Stimulated activated CD4-positive, alpha-beta T cell treated with anti-CD3 and anti-CD28 coated beads, Interleukin-15, amount 100 ng/mL, for 1 hour (primary cell): Measurements from ENCODE around the gene FCGBP.
A peak's percentile ranks its signal among the peaks of the same experiment; 100 is the strongest.
"Not testable (repeated sequence)": the region's sequence is repeated elsewhere in the genome, so short reads cannot be mapped to it uniquely, and the experiment has no call there.

Experiments
- DNase-seq, 2 donors: peaks; one replicate each; pipeline ENCODE4 v3.0.0-alpha.2; 2020; ENCODE audit warnings: low read depth in 1 of 2, low spot score in 1 of 2

The FCGBP gene

DNA sequence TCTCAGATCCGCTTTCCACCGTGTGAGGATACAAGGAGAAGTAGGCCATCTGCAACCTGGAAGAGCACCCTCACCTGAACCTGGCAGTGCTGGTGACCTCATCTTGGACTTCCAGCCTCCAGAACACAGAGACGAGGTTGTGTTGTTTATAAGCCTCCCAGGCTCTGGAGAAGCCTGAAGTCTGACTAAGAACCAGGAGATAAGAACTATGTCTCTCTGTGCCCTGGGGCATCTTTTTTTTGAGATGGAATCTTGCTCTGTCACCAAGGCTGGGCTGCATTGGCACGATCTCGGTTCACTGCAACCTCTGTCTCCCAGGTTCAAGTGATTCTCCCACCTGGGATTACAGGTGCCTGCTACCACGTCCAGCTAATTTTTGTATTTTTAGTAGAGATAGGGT is 14.5 kb downstream of the FCGBP start:
- DNase-seq: no peak

DNA sequence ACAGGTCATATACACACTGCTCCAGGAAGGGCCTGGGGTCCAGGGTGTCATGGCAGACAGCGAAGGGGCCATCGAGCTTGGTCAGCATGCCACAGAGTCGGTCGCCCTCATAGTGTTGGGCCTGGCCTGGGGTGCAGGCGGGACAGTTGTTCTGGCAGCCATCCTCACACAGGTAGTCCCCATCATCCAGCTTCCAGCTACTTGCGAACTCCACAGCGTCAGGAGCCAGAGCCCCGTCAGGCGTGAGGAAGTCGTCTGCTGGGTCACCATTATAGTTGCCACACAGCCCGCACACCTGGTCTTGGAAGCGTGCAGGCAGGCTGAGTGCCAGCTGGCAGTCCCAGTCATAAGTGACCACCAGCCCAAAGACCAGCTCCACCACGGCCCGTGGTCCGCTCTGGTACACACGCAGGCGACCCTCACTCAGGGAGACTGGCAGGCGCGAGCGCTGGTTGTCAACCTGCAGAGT is 16.2 kb downstream of the FCGBP start:
- no peak for DNase-seq

DNA sequence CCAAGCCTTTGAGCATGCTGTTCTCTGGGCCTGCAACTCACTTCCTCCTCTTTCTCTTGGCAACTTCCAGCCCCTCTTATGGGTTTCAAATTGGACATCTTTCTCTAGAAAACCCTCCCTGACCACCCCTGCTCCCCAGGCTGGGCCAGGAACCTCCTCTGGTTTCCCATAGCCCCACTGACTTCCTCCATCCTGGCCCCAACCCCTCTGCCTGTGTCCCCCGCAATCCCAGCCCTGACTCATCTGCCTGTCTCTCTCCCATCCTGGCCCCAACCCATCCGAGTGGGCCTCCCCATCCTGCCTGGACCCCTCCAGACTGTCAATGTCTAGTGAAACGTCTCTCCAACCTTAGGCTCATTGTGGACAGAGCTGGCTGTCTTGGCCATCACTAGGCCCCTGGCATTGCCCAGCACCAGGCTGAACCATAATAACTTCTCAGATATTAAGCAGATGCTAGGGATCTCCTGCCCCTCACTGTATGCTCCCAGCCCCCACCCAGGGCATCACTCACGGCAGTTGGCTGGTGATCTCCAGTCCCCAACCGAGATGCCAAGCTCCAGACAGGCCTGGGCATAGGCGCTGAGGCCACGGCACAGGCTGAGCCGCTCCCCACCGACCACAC is 16.8 kb downstream of the FCGBP start:
- no peak for DNase-seq

DNA sequence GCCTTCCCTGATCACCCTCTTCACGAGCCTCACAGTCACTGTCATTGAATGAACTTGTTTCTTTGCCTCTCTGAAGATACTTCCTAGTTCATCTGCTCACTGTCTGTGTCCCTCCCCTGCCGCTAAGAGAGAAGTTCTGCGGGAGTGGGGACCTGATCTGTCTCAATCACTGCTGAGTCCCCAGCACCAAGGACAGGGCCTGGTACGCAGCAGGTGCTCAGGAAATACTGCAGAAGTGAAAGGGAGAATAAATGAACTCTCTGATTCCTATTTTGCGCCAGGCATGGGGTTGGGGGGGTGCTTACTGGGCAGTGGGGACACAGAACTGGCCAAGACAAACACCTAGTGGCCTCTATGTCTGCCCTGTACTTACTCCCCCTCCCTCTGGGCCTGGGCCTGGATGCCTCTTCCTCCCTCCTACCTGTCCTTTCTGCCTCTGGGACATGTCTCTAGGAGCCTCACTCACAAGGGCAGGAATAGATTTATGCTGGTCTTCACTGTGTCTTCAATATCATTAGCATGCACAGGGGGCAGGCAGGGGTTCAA is 17.5 kb downstream of the FCGBP start:
- DNase-seq: no peak

DNA sequence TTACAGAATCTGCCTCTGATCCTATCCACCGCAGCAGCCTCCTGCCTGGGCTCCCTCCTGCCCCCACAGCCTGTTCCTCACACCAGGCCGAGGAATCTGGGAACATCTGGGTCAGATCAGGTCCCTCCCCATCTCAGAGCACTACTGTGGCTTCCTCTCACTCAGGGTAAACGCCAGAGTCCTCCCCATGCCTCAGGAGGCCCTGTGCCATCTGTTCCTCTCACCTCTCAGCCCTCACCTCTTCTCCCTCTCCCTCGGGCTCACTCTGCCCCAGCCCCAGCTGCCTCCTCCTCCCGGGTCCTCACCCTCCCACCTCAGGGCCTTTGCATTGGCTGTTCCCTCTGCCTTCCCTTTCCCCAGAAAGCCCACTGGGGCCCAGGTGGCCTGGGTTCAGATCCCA is 18.2 kb downstream of the FCGBP start:
- no peak for DNase-seq

DNA sequence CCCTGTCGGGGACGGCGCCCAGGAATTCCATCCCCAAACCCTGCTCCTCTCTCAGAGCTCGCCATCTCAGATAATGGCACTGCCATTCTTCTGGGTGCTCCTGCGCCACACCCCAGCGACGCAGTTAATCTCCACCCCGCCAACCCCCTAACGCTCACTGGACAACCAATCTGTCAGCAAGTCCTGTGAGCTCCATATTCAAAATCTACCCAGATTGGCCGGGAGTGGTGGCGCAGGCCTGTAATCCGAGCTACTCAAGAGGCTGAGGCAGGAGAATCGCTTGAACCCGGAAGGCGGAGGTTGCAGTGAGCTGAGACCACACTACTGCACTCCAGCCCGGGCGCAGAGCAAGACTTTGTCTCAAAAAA is 18.6 kb downstream of the FCGBP start:
- DNase-seq: no peak

DNA sequence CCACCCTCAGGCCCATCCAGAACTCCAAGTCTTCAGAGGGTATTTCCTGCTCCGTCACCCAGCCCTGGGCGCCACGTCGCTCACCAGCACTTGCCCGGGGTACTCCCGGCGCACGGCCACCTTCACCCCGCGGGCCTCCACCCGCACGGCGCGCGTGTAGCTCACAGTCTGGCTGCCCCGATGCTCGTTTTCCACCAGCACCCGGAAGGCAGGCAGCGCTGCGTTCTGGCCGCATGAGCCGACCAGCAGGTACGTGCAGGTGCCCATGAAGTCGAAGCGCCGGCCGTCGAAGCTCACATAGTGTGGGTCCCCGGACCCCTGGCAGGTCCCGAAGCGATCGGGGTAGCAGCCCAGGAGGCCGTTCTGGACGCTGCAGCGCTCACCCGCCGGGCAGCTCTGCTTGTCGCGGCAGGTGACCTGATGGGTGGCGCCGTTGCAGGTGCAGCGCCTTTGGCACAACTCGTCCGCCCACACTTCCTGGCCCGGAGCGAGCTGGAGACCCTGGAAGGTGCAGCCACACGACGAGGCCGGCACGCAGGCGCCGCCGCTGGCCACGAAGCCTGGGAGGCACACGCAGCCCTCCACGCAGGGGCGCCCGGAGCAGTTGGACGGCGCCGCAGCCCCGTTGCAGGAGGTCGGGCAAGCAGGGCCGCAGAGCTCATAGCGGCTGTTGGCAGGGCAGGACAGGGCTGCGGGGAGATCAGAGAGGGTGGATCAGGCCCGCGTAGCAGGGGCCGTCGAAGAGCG is 19.2 kb downstream of the FCGBP start:
- DNase-seq: no peak

DNA sequence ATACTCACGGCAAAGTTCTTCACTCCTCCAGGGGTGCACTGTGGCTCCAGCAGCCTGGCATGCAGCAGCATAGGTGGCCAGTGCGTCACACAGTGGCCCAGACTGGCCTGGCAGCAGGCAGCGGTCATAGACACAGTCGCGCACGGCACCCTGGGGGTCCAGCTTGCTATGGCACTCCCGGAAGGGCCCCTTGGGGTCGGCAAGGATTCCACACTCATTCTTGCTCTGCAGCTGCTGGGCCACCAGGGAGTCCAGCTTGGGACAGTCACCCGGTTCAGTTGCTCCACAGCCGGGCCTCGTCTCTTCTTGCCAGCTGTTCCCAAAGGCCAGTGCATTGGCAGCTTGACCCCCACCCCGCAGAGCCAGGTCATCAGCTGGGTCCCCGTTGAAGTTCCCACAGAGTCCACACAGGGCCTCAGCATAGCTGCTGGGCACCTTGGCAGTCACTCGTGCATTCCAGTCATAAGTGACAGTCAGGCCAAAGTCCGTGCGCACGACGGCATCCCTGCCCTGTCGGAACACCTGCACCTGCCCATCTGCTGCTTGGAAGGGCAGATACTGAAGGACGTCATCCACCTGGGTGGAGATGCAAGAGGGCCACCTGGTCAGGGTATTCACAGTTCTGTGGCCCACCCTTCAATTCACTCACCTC is 20.6 kb downstream of the FCGBP start:
- no peak for DNase-seq

DNA sequence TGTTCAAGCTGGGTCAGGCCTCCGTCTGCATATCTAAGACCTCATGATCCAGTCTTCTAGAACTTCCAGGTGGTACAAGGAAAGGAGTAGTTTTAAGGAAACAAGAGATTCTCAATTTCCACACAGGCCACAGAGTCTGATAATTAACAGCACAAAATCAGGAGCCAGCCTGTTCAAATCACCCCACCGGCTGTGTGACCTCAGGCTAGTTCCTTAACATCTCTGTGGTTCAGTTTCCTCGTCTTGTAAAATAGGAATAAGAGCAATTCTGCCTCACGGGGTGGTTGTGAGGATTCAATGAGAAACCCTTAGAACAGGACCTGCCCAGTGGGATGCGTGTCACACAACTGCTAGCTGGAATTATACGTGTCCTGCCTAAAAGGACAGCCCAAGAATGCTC is 25.6 kb downstream of the FCGBP start:
- DNase-seq: no peak

DNA sequence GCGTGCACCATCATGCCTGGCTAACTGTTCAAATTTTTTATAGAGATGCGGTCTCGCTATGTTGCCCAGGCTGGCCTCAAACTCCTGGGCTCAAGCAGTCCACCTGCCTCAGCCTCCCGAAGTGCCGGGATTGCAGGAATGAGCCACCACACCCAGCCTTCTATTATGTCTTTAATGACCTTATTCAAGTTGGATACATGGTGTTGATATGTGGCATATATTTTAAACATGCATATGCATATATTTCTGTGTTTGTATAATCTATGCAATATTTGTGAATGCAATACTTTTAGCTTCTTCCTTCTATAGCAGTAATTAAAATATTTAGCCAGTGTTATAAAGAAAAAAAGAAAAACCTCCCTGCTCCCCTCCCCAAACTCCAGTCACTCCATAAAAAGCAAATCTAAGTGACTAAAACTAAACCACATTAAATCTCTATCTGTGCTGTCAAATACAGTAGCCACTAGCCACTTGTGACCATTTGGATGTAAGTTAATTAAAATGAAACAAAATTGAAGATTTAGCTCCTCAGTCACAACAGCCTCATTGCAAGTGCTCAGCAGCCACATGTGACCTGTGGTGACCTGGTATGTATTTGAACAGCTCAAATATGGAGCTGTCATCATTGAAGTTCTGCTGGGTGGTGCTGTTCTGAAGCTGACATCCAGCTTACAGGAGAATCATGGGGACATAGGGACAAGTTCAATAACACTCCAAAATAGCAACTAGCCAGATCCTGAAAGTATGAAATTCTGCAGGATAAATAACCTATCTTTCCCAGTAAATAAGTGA is 27.4 kb downstream of the FCGBP start:
- no peak for DNase-seq

DNA sequence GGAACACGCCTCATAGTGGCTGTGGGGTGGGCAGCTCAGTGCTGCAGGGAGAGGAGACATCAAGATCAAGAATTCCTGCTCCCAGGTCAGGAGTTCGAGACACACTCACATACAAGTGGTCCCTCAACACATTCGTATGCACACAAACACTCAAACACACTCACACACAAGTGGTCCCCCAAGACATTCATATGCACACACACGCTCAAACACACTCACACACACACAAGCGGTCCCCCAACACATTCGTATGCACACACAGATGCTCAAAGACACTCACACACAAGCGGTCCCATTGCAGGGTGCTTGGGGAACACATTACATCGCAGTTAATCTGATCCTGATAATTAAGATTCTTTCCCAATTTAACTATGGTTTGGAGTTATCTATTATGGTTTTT is 28.2 kb downstream of the FCGBP start:
- DNase-seq: no peak

DNA sequence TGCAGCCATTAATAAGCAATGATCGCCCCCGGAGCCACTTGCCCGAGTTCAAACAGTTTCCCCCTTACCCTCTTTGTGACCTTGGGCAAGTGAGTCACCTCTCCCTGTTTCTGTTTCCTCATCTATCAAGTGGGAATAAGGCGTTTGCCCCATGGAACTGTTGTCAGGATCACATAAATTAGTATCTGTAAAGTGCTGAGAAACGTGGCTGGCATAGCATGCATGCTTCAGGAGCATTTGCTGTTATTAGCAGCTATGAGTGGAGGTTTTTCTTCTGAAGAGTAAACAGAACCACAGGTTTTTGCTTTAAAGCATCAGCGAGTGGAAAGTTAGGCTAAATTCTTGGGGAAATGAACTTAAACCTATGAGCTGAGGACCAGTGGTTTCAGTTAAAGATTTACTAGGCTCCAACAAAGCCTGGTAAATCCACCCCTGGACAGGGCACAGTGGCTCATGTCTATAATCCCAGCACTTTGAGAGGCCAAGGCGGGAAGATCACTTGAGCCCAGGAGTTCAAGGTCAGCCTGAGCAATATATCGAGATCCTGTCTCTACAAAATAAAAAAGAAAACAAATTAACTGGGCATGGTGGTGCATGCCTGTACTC is 30.8 kb downstream of the FCGBP start:
- DNase-seq: not testable (repeated sequence)

DNA sequence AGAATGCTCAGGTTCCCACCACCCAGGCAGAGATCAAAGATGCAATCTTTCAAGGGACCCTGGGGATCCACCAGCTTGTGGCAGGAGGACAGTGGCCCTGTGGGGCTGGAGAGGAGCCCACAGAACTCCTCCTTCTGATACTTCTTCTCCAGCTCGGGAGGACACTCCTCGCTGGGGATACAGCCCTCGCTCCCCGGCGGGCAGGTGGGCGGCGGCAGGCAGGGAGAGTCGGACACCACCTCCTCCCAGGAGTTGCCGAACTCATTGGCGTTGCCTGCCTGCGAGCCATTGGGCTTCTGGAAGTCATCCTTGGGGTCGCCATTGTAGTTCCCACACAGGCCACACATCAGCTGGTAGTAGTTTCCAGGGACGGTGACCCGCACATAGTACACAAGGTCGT is 32.1 kb downstream of the FCGBP start:
- not testable (repeated sequence) for DNase-seq

DNA sequence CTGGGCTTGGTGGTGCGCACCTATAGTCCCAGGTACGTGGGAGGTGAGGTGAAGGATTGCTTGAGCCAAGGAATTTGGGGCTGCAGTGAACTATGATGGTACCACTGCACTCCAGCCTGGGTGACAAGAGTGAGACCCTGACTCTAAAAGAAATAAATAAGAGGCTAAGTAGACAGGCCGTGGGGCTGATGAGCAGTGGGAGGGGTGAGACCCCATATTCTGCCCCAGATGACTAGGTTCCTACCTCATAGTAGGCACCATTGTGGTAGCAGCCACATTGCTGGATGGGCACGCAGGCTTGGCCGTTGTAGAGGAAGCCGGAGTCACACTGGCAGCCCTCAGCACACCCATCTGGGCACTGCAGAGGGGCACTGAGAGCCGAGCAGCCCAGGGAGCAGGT is 32.8 kb downstream of the FCGBP start:
- DNase-seq: not testable (repeated sequence)

DNA sequence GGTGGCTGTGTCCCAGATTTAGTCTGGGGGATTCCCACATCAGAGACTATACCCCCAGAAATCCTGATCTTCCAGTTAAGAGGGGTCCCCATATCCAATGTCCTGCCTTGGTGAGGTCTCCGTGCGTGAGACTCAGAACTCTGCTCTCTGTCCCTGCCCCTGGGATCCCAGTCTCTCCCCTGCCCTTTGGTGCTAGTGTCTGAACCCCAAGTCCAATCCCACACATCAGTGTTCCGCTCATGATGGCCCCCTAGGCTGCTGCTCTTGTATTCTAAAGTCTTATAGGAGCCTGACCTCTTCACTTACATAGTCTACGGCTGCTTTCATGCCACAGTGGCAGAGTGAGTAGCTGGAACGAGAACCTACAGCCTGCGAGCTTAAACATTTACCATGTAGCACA is 35.6 kb downstream of the FCGBP start:
- not testable (repeated sequence) for DNase-seq

DNA sequence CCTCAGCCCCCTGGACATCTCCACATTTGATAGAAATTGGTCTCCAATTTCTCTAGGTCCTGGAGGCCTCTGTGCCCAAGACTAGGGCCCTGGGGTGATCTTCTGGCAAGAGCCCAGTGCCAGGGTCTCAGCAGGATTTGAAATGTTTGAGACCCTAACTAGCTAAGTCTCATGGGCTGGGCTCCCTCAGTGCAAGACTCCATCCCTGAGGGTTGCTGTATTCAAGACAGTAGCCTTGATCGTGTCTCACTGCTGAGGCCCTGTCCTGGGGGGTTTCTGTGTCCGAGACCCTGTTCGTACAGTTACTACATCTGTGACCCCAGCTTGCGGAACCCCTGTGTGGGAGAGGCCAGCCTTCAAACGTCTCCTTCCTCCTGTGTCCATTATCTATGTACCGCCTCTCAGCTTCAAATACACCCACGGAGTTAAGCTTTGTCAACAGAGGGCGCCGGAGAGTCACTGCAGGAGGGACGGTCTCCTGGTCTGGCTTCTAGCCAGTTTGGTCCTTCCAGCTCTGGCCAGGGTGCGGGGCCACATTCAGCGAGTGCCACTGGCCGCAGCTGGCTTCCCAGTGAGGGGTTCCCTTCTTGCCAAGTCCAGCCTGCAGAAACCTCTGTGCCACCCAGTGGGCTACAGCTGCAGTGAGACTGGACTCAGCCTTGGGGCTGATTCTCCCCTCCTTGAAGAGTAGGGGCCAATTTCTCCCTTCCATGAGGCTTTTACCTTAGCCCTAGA is 36.8 kb downstream of the FCGBP start:
- peak; percentile 18 to 44 for DNase-seq

DNA sequence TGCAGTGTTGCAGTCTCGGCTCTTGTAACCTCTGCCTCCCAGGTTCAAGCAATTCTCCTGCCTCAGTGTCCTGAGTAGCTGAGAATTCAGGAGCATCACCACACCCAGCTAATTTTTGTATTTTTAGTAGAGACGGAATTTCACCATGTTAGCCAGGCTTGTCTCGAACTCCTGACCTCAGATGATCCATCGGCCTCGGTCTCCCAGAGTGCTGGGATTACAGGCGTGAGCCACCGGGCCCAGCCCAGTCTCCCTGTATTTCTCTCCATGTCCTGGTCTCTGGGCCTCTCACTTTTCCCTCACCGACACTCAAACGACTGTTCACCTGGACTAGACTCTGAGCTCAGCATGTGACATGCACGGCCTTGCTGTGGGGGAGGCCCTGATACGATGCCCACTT is 39.3 kb downstream of the FCGBP start:
- DNase-seq: not testable (repeated sequence)

DNA sequence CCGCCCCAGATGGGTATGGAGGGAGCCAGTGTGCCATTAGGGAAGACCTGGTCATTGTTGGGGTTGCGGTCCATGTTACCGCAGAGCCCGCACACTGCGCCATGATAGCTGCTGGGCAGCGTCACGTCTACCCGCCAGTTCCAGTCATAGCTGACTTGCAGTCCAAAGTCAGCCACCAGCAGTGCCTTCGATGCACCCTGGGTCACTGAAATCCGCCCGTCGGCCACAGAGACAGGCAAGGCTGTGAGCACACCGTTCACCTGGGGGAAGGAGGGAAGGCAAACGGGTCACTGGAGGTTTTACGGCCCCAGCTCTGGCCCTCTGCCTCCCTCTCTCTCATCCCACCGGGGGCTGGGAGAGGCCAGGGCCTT is 40.2 kb downstream of the FCGBP start:
- DNase-seq: not testable (repeated sequence)

DNA sequence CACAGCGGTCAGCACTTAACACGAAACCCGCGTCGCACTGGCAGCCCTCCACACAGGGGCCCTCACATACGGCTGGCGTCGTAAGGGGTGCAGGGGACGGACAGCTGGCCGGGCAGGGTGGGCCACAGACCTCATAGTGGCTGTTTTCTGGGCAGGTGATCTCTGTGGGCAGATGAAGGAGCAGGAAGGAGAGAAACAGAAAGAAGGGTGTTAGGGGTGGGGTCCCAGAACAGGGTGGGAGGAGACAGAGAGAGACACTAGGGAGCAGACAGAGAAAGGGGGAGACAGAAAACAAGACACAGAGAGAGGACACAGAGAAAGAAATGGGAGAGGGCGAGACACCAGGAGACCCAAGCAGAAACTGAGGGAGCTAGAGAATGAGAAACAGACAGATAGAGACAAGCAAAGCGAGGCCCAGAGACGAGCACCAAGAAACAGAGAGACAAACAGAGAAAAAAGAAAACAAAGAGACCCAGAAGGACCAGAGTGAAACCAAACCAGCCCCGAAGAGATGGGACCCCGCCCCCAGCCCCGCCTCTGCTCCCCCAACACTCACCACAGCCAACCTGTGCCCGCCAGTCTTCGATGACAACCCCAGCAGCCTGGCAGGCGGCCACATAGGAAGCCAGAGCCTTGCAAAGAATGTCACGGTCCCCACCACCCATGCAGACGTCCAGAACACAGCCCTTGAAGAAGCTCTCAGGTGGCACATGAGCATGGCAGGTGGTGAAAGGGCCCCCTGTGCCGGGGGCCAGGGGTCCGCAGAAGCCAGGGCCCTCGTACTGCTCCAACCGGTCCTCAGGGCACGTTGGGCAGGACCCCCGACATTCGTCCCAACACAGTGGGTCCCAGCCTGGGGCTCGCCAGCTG is 40.8 kb downstream of the FCGBP start:
- DNase-seq: not testable (repeated sequence)
